ENCODE measurements around the gene TDRD6.

TDRD6 gene

GRCh38 chr6:46734867-46735719, 47.4 kb downstream of the TDRD6 start, which contains the start of gene PLA2G7 (continued):
- TF ChIP-seq ZNF398 (tag by site-specific recombination; IDR thresholded peaks at IDR 0.05) = 0 out of 2 replicates have a peak, but pooled peaks have one; percentile 36
- peak; percentile 74 for TF ChIP-seq ZNF561 (tag by site-specific recombination; IDR thresholded peaks at IDR 0.05; ENCODE audit: borderline replicate concordance)
- peak; percentile 69 for TF ChIP-seq ZBTB48 (tag by site-specific recombination; IDR thresholded peaks at IDR 0.05)
- peak; percentile 17 for TF ChIP-seq GLIS1 (tag by site-specific recombination; IDR thresholded peaks at IDR 0.05)
- peak; percentile 69; the same call in 1 of the 2 replicates for TF ChIP-seq KLF17 (tag by site-specific recombination; IDR thresholded peaks at IDR 0.05)
- TF ChIP-seq SP2 (tag by site-specific recombination; IDR thresholded peaks at IDR 0.05) = peak; percentile 52
- peak; percentile 72 for TF ChIP-seq ZNF76 (tag by site-specific recombination; IDR thresholded peaks at IDR 0.05; ENCODE audit: borderline replicate concordance, low read depth)
- no peak for TF ChIP-seq ZNF449 (tag by site-specific recombination; IDR thresholded peaks at IDR 0.05)
- 0 out of 2 replicates have a peak, but pooled peaks have one; percentile 7 for TF ChIP-seq ZFHX2 (tag by site-specific recombination; conservative IDR thresholded peaks at IDR 0.05)
- peak; percentile 11; the same call in 1 of the 2 replicates for TF ChIP-seq ZXDB (tag by site-specific recombination; IDR thresholded peaks at IDR 0.05)
- TF ChIP-seq ZNF335 (tag by site-specific recombination; conservative IDR thresholded peaks at IDR 0.05) = peak; percentile 74
- TF ChIP-seq PRDM4 (tag by site-specific recombination; IDR thresholded peaks at IDR 0.05) = peak; percentile 7; the same call in 1 of the 2 replicates
- TF ChIP-seq EGR2 (tag by site-specific recombination; IDR thresholded peaks at IDR 0.05; ENCODE audit: low read depth) = 0 out of 2 replicates have a peak, but pooled peaks have one; percentile 36
- peak; percentile 85 for TF ChIP-seq ZBTB17 (tag by site-specific recombination; IDR thresholded peaks at IDR 0.05)
- TF ChIP-seq ZNF600 (tag by site-specific recombination; IDR thresholded peaks at IDR 0.05) = peak; percentile 31; the same call in 1 of the 2 replicates
- TF ChIP-seq REST (tag by site-specific recombination; IDR thresholded peaks at IDR 0.05) = peak; percentile 22; the same call in 1 of the 2 replicates
- TF ChIP-seq ZNF514 (tag by site-specific recombination; IDR thresholded peaks at IDR 0.05) = no peak
- no peak for TF ChIP-seq PRDM6 (tag by site-specific recombination; IDR thresholded peaks at IDR 0.05)
- TF ChIP-seq ZSCAN30 (tag by site-specific recombination; IDR thresholded peaks at IDR 0.05) = peak; percentile 17; the same call in 1 of the 2 replicates
- peak; percentile 41; the same call in 1 of the 2 replicates for TF ChIP-seq CTCF (tag by site-specific recombination; IDR thresholded peaks at IDR 0.05)
- TF ChIP-seq AEBP2 (tag by site-specific recombination; IDR thresholded peaks at IDR 0.05; ENCODE audit: borderline replicate concordance) = no peak

Data from HEK293 (cell line).